A549 (cell line): ENCODE results near the gene ANO7. TPM values are rescaled to one million over a fixed set of nuclear protein-coding genes. Genes with fewer than 3 reads are reported as not detected.

ENCODE experiments used
- ATAC-seq, 2 experiments: fragments of 200-7000 bp in 1 of 2; fragments of >200 bp in 1 of 2; cut with Nextera tagmentation in 1 of 2; cut with Tn5 transposase in 1 of 2; 3 replicates each; pipeline versions ENCODE4 v1.8.0 to v1.9.1; 2018 to 2020; ENCODE audit warnings: mild to moderate bottlenecking in 1 of 2, moderate library complexity in 1 of 2
- CTCF ChIA-PET: fragments of 300-600 bp; sonication (Branson Sonifier 250); formaldehyde crosslinking; extraction: SDS; loops from one replicate; lab custom pipeline; 2021; ENCODE audit warnings: antibody characterized with exemption, inconsistent platforms; lab: Yijun Ruan, JAX
- POLR2A ChIA-PET: fragments of 350-600 bp; formaldehyde crosslinking; extraction: SDS; loops from one replicate; lab custom pipeline; 2021; ENCODE audit warnings: antibody characterized with exemption, inconsistent platforms; lab: Yijun Ruan, JAX
- DNase-seq, 2 experiments: peaks; one replicate each; pipeline versions ENCODE4 v3.0.0 to v3.0.0-alpha.2; 2011 to 2016; ENCODE audit warnings: low read depth in 1 of 2, low spot score in 1 of 2
- FAIRE-seq: peaks from 2 replicates; lab custom pipeline; 2011; peaks lifted over from hg19 to GRCh38; lab: Jason Lieb, UNC
- H3K27ac ChIP-seq, 2 experiments: fragments of >200 bp; sonication (Bioruptor Twin); formaldehyde crosslinking; 3 replicates each; pipeline ENCODE4 v1.5.1; 2016 to 2017
- H3K4me1 ChIP-seq: fragments of >200 bp; sonication (Bioruptor Twin); formaldehyde crosslinking; 3 replicates; pipeline ENCODE4 v1.6.1; 2016
- H3K4me2 ChIP-seq: fragments of >200 bp; sonication (Bioruptor Twin); formaldehyde crosslinking; 3 replicates; pipeline ENCODE4 v1.6.1; 2016
- H3K4me3 ChIP-seq: fragments of >200 bp; sonication (Bioruptor Twin); formaldehyde crosslinking; 3 replicates; pipeline ENCODE4 v1.5.1; 2016
- H3K9me3 ChIP-seq: fragments of >200 bp; sonication (Bioruptor Twin); formaldehyde crosslinking; 3 replicates; pipeline ENCODE4 v1.6.1; 2016
- CBX2 ChIP-seq: fragments of 200-600 bp; sonication (generic); IDR thresholded peaks from 2 replicates; pipeline ENCODE4 v1.6.1; 2016; ENCODE audit warnings: low read depth, mild to moderate bottlenecking, borderline replicate concordance
- CBX8 ChIP-seq: fragments of 200-600 bp; sonication (generic); IDR thresholded peaks from 2 replicates; pipeline ENCODE4 v1.6.1; 2016
- EHMT2 ChIP-seq: fragments of 200-600 bp; sonication (generic); IDR thresholded peaks from 2 replicates; pipeline ENCODE4 v1.6.1; 2016; ENCODE audit warnings: antibody characterized with exemption, low read depth, mild to moderate bottlenecking, moderate library complexity
- EP300 ChIP-seq, 2 experiments: fragments of >200 bp; sonication (Bioruptor Twin); formaldehyde crosslinking; IDR thresholded peaks; 2 replicates in 1 of 2; 3 replicates in 1 of 2; pipeline ENCODE4 v1.6.1; 2016 to 2017
- ESRRA ChIP-seq: fragments of 150-350 bp; IDR thresholded peaks from 2 replicates; pipeline ENCODE4 v1.6.1; 2014; ENCODE audit warnings: mild to moderate bottlenecking, low read length, borderline replicate concordance
- FOSL2 ChIP-seq, 2 experiments: fragments of 450-650 bp in 1 of 2; fragments of >200 bp in 1 of 2; sonication (Bioruptor Twin) in 1 of 2; formaldehyde crosslinking; IDR thresholded peaks; 2 replicates each; pipeline versions ENCODE4 v1.5.0 to v1.6.1; 2016 to 2020; ENCODE audit warnings: mild to moderate bottlenecking in 1 of 2, moderate library complexity in 1 of 2
- GATA3 ChIP-seq: IDR thresholded peaks from 2 replicates; pipeline ENCODE4 v1.6.1; 2012; ENCODE audit warnings: borderline replicate concordance
- HDAC2 ChIP-seq: fragments of 200-600 bp; sonication (generic); IDR thresholded peaks from 2 replicates; pipeline ENCODE4 v1.6.1; 2016
- JUNB ChIP-seq: fragments of >200 bp; sonication (Bioruptor Twin); formaldehyde crosslinking; IDR thresholded peaks from 2 replicates; pipeline ENCODE4 v1.6.1; 2016
- KDM1A ChIP-seq: fragments of 200-600 bp; sonication (generic); IDR thresholded peaks from 2 replicates; pipeline ENCODE4 v1.6.1; 2016; ENCODE audit warnings: low read depth, mild to moderate bottlenecking
- MAFK ChIP-seq: fragments of 450-650 bp; IDR thresholded peaks from 2 replicates; pipeline ENCODE4 v1.6.1; 2014; ENCODE audit not compliant: partially characterized antibody
- POLR2A ChIP-seq: IDR thresholded peaks from 2 replicates; pipeline ENCODE4 v1.6.1; 2012; ENCODE audit warnings: mild to moderate bottlenecking, low read length
- RAD21 ChIP-seq, 2 experiments: fragments of >200 bp in 1 of 2; sonication (Bioruptor Twin) in 1 of 2; formaldehyde crosslinking in 1 of 2; IDR thresholded peaks in 1 of 2; conservative IDR thresholded peaks in 1 of 2; 2 replicates in 1 of 2; 3 replicates in 1 of 2; pipeline ENCODE4 v1.6.1; 2012 to 2018; ENCODE audit warnings: inconsistent platforms in 1 of 2
- SMC3 ChIP-seq: fragments of >200 bp; sonication (Bioruptor Twin); formaldehyde crosslinking; IDR thresholded peaks from 3 replicates; pipeline ENCODE4 v1.6.1; 2018; ENCODE audit warnings: inconsistent platforms
- SREBF2 ChIP-seq: fragments of 450-650 bp; IDR thresholded peaks from 2 replicates; pipeline ENCODE4 v1.6.1; 2014; ENCODE audit warnings: mild to moderate bottlenecking, moderate library complexity
- TFCP2L1 ChIP-seq: fragments of 250-450 bp; sonication (Bioruptor Pico); IDR thresholded peaks from 2 replicates; pipeline ENCODE4 v1.5.0; 2021; ENCODE audit warnings: mild to moderate bottlenecking
- ZSCAN20 ChIP-seq: fragments of 250-450 bp; sonication (Bioruptor Pico); IDR thresholded peaks from 2 replicates; pipeline ENCODE4 v1.8.0; 2022; ENCODE audit warnings: mild to moderate bottlenecking, moderate library complexity
- WGBS: methylation state at CpG from one replicate; pipeline ENCODE4 v1.1.6; 2017; ENCODE audit errors: missing lambda C conversion rate; 5-methylcytosine and 5-hydroxymethylcytosine counted together
- polyA plus RNA-seq, 4 experiments: library from polyadenylated mRNA; depleted of rRNA in 3 of 4; stranded (reverse); fragments of >200 nt; fragmentation: RNase III in 1 of 4; extraction: RNeasy Plus Mini Kit Qiagen cat#74134 plus additional on column Dnase treatment in 1 of 4; gene quantifications; 2 replicates in 3 of 4; 3 replicates in 1 of 4; pipeline ENCODE4 v1.2.3, GENCODE V29; 2011 to 2017
- TF ChIP-seq, protein P1 (sequence below): fragments of >200 bp; sonication (Bioruptor Twin); formaldehyde crosslinking; IDR thresholded peaks from 3 replicates; pipeline ENCODE4 v1.5.1; 2016
- TF ChIP-seq, protein P2 (sequence below): fragments of >200 bp; sonication (Bioruptor Twin); formaldehyde crosslinking; IDR thresholded peaks from 3 replicates; pipeline ENCODE4 v1.6.1; 2016
- TF ChIP-seq, protein P3 (sequence below): fragments of 250-450 bp; sonication (Bioruptor Pico); IDR thresholded peaks from 2 replicates; pipeline ENCODE4 v1.5.0; 2021; ENCODE audit warnings: mild to moderate bottlenecking, moderate library complexity, borderline replicate concordance
- TF ChIP-seq, protein P4 (sequence below): IDR thresholded peaks from 2 replicates; pipeline ENCODE4 v1.6.1; 2012

Gene ANO7
- polyA plus RNA-seq, 2 of the 4 experiments (the other 2 are of a cell fraction) = 0.92 to 2.7 TPM

DNA sequence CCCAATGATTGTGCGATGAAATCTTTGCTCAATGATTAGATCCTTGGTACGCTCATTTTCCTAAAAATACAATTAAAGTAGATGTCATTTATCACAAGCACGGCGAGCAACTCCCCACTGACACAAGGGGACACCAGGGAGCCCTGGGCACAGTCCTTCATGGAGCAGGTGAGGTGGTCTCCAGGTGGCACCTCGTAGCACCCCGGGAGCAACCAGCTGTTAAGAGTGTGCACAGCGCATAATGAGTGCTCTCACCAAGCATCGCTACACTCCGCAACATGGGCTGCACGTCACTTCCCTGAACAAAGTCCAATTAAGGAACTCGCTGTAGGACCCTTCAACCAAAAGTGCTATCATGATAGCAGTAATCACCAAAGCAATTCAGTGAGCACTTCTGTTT, 59.8 kb downstream of the ANO7 start:
- 98% methylated on average over 11 of the region's 11 CpGs for WGBS
- POLR2A ChIA-PET = no interaction called here
- TF ChIP-seq GATA3 (no peak), MAFK (no peak), HDAC2 (no peak)
- TF ChIP-seq, protein P1, sequence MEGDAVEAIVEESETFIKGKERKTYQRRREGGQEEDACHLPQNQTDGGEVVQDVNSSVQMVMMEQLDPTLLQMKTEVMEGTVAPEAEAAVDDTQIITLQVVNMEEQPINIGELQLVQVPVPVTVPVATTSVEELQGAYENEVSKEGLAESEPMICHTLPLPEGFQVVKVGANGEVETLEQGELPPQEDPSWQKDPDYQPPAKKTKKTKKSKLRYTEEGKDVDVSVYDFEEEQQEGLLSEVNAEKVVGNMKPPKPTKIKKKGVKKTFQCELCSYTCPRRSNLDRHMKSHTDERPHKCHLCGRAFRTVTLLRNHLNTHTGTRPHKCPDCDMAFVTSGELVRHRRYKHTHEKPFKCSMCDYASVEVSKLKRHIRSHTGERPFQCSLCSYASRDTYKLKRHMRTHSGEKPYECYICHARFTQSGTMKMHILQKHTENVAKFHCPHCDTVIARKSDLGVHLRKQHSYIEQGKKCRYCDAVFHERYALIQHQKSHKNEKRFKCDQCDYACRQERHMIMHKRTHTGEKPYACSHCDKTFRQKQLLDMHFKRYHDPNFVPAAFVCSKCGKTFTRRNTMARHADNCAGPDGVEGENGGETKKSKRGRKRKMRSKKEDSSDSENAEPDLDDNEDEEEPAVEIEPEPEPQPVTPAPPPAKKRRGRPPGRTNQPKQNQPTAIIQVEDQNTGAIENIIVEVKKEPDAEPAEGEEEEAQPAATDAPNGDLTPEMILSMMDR = no peak
- TF ChIP-seq, protein P2, sequence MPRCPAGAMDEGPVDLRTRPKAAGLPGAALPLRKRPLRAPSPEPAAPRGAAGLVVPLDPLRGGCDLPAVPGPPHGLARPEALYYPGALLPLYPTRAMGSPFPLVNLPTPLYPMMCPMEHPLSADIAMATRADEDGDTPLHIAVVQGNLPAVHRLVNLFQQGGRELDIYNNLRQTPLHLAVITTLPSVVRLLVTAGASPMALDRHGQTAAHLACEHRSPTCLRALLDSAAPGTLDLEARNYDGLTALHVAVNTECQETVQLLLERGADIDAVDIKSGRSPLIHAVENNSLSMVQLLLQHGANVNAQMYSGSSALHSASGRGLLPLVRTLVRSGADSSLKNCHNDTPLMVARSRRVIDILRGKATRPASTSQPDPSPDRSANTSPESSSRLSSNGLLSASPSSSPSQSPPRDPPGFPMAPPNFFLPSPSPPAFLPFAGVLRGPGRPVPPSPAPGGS = no peak

DNA sequence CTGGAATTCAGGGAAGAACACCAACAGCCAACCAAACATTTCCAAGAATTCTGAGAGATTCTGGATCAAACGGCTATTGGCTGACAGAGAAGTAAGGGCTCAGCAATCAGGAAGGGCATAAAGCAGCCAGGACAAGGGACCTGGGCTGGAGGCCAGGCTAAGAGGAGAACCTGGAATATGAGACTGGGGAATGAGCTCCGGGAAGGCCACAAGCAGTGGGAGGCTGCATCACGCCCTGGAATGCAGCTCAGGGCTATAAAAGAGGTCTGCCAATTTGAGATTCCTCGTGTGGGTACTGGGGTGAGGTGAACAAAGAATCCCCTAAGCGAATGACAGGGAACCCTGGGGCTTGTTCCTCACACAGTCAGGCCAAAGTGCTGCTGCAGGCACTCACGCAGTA, 60.4 kb downstream of the ANO7 start:
- TF ChIP-seq POLR2A = no peak
- TF ChIP-seq ZSCAN20 (CRISPR knock-in tag) = no peak
- no peak for TF ChIP-seq EP300 (IDR thresholded peaks at IDR 0.05)
- no peak for TF ChIP-seq RAD21 (conservative IDR thresholded peaks at IDR 0.05 in 1 of 2, IDR thresholded peaks at IDR 0.05 in 1 of 2)
- TF ChIP-seq MAFK = no peak
- no peak for TF ChIP-seq HDAC2
- no peak for TF ChIP-seq JUNB
- TF ChIP-seq EHMT2 = no peak
- TF ChIP-seq, protein P2 = no peak
- TF ChIP-seq ESRRA = no peak
- TF ChIP-seq CBX2 = no peak
- no peak for TF ChIP-seq SMC3
- no peak for TF ChIP-seq CBX8
- TF ChIP-seq, protein P3, sequence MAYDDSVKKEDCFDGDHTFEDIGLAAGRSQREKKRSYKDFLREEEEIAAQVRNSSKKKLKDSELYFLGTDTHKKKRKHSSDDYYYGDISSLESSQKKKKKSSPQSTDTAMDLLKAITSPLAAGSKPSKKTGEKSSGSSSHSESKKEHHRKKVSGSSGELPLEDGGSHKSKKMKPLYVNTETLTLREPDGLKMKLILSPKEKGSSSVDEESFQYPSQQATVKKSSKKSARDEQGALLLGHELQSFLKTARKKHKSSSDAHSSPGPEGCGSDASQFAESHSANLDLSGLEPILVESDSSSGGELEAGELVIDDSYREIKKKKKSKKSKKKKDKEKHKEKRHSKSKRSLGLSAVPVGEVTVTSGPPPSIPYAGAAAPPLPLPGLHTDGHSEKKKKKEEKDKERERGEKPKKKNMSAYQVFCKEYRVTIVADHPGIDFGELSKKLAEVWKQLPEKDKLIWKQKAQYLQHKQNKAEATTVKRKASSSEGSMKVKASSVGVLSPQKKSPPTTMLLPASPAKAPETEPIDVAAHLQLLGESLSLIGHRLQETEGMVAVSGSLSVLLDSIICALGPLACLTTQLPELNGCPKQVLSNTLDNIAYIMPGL (CRISPR knock-in tag) = no peak
- no peak for TF ChIP-seq SREBF2
- TF ChIP-seq, protein P4, sequence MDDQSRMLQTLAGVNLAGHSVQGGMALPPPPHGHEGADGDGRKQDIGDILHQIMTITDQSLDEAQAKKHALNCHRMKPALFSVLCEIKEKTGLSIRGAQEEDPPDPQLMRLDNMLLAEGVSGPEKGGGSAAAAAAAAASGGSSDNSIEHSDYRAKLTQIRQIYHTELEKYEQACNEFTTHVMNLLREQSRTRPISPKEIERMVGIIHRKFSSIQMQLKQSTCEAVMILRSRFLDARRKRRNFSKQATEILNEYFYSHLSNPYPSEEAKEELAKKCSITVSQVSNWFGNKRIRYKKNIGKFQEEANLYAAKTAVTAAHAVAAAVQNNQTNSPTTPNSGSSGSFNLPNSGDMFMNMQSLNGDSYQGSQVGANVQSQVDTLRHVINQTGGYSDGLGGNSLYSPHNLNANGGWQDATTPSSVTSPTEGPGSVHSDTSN = no peak
- TF ChIP-seq TFCP2L1 = no peak
- TF ChIP-seq KDM1A = no peak
- TF ChIP-seq FOSL2 (IDR thresholded peaks at IDR 0.05) = no peak
- no peak for TF ChIP-seq FOSL2 (CRISPR knock-in tag; IDR thresholded peaks at IDR 0.05)
- CTCF ChIA-PET = no interaction called here
- no peak overlapping the region for H3K4me2 ChIP-seq
- H3K4me1 ChIP-seq = no peaks in the 10 kb centered on the region
- H3K27ac ChIP-seq = no peak overlapping the region
- no peak overlapping the region for H3K4me3 ChIP-seq
- POLR2A ChIA-PET = no interaction called here
- DNase-seq (no peak), ATAC-seq (no peak), FAIRE-seq (no peak)
- H3K9me3 ChIP-seq = no peaks in the 10 kb centered on the region
- 89% methylated on average over 6 of the region's 6 CpGs for WGBS

More for the DNA sequence above, 59.8 kb downstream of the ANO7 start:
- no peak for FAIRE-seq
- CTCF ChIA-PET = no interaction called here
- no peak overlapping the region for H3K4me3 ChIP-seq
- no peaks in the 10 kb centered on the region for H3K9me3 ChIP-seq
- no peaks in the 10 kb centered on the region for H3K4me1 ChIP-seq
- no peak for ATAC-seq
- H3K4me2 ChIP-seq = no peak overlapping the region
- H3K27ac ChIP-seq = no peak overlapping the region
- DNase-seq = no peak
